NCI-H2029 treated with DMSO at 0.1 percent for 48 hours (cell line): Measurements from ENCODE around the gene CPSF7.
A peak's percentile ranks its signal among the peaks of the same experiment; 100 is the strongest.
"Not testable (repeated sequence)": the region's sequence is repeated elsewhere in the genome, so short reads cannot be mapped to it uniquely, and the experiment has no call there.

Experiments used
- DNase-seq: peaks from one replicate; lab custom pipeline; 2025; lab: John Stamatoyannopoulos, UW

Gene CPSF7

GRCh38 chr11:61439615-61440014 lies 9.8 kb upstream of the CPSF7 start:
- no peak for DNase-seq

GRCh38 chr11:61437496-61437895 lies 7.7 kb upstream of the CPSF7 start:
- no peak for DNase-seq

GRCh38 chr11:61430839-61431238 lies 1.1 kb upstream of the CPSF7 start:
- DNase-seq, result not testable (repeated sequence)

GRCh38 chr11:61429346-61429690 lies 457 bp downstream of the CPSF7 start:
- DNase-seq, result peak; percentile 19

- DNase-seq, result no peak
Observed at GRCh38 chr11:61425367-61426131, 4.2 kb downstream of the CPSF7 start.

- DNase-seq, result no peak
Observed at GRCh38 chr11:61422226-61422625, 7.5 kb downstream of the CPSF7 start.

- no peak for DNase-seq
Observed at GRCh38 chr11:61418136-61418535, 11.6 kb downstream of the CPSF7 start.

GRCh38 chr11:61417670-61418069 lies 12.1 kb downstream of the CPSF7 start:
- no peak for DNase-seq

GRCh38 chr11:61416941-61417340 lies 12.8 kb downstream of the CPSF7 start:
- no peak for DNase-seq

- no peak for DNase-seq
Observed at GRCh38 chr11:61415381-61415780, 14.4 kb downstream of the CPSF7 start.

GRCh38 chr11:61414547-61414946 lies 15.2 kb downstream of the CPSF7 start:
- no peak for DNase-seq

GRCh38 chr11:61413496-61413895 lies 16.3 kb downstream of the CPSF7 start:
- DNase-seq, result no peak

GRCh38 chr11:61411589-61411988 lies 18.2 kb downstream of the CPSF7 start:
- no peak for DNase-seq

- DNase-seq, result no peak
Observed at GRCh38 chr11:61406991-61407728, 22.6 kb downstream of the CPSF7 start.

- DNase-seq, result no peak
Observed at GRCh38 chr11:61406067-61406466, 23.7 kb downstream of the CPSF7 start.

- DNase-seq, result no peak
Observed at GRCh38 chr11:61404641-61405040, 25.1 kb downstream of the CPSF7 start.

- DNase-seq, result no peak
Observed at GRCh38 chr11:61404103-61404502, 25.7 kb downstream of the CPSF7 start.

GRCh38 chr11:61403658-61404057 lies 26.1 kb downstream of the CPSF7 start:
- no peak for DNase-seq

- no peak for DNase-seq
Observed at GRCh38 chr11:61401573-61401972, 28.2 kb downstream of the CPSF7 start.

- no peak for DNase-seq
Observed at GRCh38 chr11:61401173-61401572, 28.6 kb downstream of the CPSF7 start.

- no peak for DNase-seq
Observed at GRCh38 chr11:61392981-61393595, 36.7 kb downstream of the CPSF7 start.

GRCh38 chr11:61390161-61390560 lies 39.6 kb downstream of the CPSF7 start:
- no peak for DNase-seq
